NCI-H1105 (cell line): ENCODE data around the gene RTN1.

Experiments
- DNase-seq: peaks from one replicate; lab custom pipeline; 2025; lab: John Stamatoyannopoulos, UW

RTN1 gene

DNA sequence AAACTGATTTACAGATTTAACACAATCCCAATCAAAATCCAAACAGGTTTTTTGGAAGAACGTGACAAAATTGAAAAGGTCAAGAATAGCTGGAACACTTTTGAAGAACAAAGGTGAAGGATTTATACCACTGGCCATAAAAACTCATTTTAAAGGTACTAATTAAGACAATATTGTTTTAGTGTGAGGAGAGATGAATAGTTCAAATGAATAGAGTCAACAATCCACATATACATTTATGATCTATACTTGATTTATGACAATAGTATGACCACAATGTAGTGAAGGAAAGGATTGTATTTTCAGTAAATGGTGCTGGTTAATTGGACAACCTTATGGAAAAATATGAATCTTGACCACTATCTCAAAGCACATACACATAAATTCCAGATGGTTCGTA, 323.3 kb downstream of the RTN1 start:
- DNase-seq, result no peak
